Stimulated activated CD4-positive, alpha-beta T cell treated with anti-CD3 and anti-CD28 coated beads, Interleukin-12 subunit alpha, Interleukin-12 subunit beta, amount 100 ng/mL, for 48 hours (primary cell): ENCODE data around the gene DHX15.
A peak's percentile ranks its signal among the peaks of the same experiment; 100 is the strongest.

Experiments
- DNase-seq, 3 donors: peaks; one replicate each; pipeline ENCODE4 v3.0.0-alpha.2; 2020; ENCODE audit warnings: low read depth in 2 of 3, low spot score in 1 of 3

The DHX15 gene

DNA sequence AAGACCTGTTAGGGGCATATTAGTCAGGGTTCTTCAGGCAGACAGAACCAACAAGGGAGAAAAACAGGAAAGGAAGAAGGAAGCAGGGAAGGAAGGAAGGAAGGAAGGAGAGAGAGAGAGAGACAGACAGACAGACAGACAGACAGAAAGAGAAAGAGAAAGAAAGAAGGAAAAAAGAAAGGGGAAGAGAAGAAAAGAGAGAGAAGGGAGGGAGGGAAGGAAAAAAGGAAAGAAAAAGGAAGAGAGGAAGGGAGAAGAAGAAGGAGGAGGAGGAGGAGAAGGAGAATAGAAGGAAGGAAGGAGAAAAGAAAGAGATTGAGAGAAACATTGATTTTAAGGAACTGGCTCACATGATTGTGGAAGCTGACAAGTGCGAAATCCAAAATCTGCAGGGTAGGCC, 89.0 kb downstream of the DHX15 start:
- no peak for DNase-seq

DNA sequence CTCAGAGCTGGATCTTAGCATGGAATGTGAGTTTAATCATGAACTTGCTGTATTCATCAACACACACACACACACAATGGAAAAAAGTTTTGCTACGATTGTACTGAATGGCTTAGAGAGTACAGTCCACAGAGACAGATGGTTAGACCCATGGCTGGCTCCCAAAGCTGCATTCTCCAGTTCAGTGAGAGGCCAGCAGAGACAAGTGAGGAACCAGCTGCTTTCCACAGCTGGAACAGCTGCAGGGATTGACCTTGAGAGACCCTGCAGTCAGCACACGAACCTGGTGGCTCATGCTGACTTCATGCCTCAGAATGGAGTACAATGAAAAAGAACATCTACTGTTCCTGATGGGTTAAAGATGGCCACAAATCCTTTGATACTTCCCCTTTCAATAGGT, 94.5 kb downstream of the DHX15 start:
- DNase-seq = no peak

DNA sequence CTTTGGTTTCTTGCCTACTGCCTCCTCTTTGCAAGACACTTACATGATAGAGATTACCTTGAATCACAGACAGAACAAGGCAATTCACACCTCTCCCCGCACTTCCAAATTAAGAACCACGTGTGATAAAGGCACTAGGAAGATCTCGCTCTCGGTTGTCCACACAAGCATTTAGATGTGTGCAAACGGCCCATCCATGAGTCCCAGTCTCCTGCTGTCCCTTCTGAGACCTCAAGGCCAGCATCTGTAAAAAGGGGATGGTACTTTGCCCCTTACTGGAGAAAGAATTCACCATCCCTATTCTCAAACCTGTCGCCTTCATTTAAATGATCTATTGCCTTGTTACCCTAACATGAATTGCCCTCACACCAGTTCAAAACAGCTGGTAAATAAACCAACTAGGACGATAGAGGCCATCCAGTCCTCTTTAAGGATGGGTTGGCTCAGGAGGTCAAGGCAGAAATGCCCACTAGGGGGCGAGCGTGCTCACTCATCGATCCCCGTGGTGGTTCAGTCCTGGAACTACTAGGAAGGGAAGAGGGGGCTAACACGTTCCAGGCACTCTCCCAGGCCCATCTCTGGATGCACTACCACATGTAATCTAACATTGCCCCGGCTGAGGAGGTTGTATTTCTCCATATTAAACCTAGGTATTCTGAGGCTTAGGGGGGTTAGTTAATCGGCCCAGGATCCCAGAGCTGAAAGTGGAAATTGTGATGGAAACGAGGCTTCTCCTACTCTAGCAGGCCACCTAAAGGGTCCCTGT, 95.8 kb downstream of the DHX15 start:
- DNase-seq = peak; percentile 47 to 72 (median 58)

DNA sequence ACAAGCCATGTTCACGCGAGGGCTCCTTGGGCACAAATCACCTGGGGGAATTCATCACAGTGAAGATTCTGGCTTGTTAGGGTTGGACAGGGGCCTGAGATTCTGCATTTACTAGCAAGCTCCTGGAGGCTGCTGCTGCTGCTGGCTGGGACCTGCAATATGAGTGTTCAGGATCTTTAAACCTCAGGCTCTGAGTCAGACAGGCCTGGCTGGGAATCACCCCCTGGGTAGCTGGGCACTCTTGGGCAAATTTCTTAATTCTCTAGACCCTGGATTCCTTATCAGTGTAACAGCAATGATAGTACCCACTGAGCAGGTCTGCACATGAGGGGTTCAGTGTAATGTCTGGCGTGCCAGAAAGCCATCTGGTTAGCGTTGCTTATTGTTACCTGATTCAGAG, 101.5 kb downstream of the DHX15 start:
- no peak for DNase-seq

DNA sequence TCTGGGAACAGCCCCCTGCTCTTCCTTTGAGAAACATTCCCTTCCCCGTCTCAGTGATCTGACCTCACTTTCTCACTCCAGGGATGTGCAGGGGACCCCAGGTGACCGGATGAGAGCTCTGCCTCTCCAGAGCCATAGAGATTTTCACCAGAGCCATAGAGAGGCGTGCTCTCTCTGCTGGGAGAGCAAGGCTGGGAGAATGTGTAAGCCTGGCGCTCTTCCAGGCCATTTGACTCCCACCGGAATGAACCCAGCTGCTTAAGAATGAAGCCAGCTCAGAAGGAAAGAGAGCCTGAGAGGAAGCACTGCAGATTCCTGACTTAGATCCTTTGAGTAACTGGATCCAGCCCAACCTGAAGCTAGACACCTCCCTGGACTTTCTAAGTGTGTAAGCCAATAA, 106.4 kb downstream of the DHX15 start:
- DNase-seq = no peak
